Spleen (tissue), 7 donors: ENCODE measurements around the gene RAD51B.

ENCODE experiments used
- POLR2A ChIP-seq, 3 donors: fragments of 450-650 bp; IDR thresholded peaks; one replicate each; pipeline ENCODE4 v1.5.1; 2017; ENCODE audit warnings: antibody characterized with exemption in 3 of 3, mild to moderate bottlenecking in 1 of 3
- POLR2AphosphoS5 ChIP-seq, 3 donors: sonication (generic); formaldehyde crosslinking; IDR thresholded peaks; one replicate each; pipeline ENCODE4 v1.5.1; 2017; ENCODE audit warnings: antibody characterized with exemption in 3 of 3
- TF ChIP-seq, protein P1 (sequence below), 11 experiments: fragments of 200-600 bp in 7 of 11; fragments of 450-650 bp in 4 of 11; sonication (generic) in 4 of 11; IDR thresholded peaks in 8 of 11; conservative IDR thresholded peaks in 3 of 11; 1 replicate in 7 of 11; 2 replicates in 4 of 11; pipeline versions ENCODE4 v1.4.0 to v1.8.0; 2016 to 2021; ENCODE audit warnings: antibody characterized with exemption in 11 of 11, inconsistent platforms in 4 of 11, mild to moderate bottlenecking in 1 of 11
- donor health status: DM: no; HTN: no; CAD: no; lungs with moderate emphysema.
- donor health status: DM: no; HTN: no; CAD: no.
- donor health status: DM: no; HTN: no; CAD: no.

DNA sequence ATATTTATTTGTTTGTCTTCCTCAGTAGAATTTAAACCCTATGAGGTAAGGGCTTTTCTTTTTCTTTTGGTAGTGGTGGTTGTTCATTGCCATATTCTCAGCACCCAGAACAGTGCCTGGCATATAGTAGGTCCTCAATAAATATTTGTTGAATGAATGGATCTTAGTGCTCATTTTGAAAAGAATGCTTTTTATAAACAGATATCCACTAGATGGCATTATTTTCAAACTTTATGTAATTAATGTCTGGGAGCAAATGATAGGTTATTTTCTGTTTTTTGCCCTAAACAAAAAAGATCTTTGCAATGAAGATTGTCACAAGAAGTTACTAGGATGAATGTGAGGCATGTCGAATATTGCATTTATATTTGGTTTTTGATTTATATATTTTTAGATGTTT lies 64.1 kb downstream of the RAD51B start:
- TF ChIP-seq POLR2A (IDR thresholded peaks at IDR 0.05) (no peak), POLR2AphosphoS5 (IDR thresholded peaks at IDR 0.05) (no peak)
- TF ChIP-seq, protein P1, sequence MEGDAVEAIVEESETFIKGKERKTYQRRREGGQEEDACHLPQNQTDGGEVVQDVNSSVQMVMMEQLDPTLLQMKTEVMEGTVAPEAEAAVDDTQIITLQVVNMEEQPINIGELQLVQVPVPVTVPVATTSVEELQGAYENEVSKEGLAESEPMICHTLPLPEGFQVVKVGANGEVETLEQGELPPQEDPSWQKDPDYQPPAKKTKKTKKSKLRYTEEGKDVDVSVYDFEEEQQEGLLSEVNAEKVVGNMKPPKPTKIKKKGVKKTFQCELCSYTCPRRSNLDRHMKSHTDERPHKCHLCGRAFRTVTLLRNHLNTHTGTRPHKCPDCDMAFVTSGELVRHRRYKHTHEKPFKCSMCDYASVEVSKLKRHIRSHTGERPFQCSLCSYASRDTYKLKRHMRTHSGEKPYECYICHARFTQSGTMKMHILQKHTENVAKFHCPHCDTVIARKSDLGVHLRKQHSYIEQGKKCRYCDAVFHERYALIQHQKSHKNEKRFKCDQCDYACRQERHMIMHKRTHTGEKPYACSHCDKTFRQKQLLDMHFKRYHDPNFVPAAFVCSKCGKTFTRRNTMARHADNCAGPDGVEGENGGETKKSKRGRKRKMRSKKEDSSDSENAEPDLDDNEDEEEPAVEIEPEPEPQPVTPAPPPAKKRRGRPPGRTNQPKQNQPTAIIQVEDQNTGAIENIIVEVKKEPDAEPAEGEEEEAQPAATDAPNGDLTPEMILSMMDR (IDR thresholded peaks at IDR 0.05 in 8 of 11, conservative IDR thresholded peaks at IDR 0.05 in 3 of 11): peak in 3 of 11 experiments; percentile 21 to 46 (median 24)
